Amniotic stem cell (primary cell): ENCODE measurements around the gene PSMA6.
"Not testable (repeated sequence)": the region's sequence is repeated elsewhere in the genome, so short reads cannot be mapped to it uniquely, and the experiment has no call there.

Experiments used
- DNase-seq: peaks from one replicate; lab custom pipeline; 2025; lab: John Stamatoyannopoulos, UW

Gene PSMA6

DNA sequence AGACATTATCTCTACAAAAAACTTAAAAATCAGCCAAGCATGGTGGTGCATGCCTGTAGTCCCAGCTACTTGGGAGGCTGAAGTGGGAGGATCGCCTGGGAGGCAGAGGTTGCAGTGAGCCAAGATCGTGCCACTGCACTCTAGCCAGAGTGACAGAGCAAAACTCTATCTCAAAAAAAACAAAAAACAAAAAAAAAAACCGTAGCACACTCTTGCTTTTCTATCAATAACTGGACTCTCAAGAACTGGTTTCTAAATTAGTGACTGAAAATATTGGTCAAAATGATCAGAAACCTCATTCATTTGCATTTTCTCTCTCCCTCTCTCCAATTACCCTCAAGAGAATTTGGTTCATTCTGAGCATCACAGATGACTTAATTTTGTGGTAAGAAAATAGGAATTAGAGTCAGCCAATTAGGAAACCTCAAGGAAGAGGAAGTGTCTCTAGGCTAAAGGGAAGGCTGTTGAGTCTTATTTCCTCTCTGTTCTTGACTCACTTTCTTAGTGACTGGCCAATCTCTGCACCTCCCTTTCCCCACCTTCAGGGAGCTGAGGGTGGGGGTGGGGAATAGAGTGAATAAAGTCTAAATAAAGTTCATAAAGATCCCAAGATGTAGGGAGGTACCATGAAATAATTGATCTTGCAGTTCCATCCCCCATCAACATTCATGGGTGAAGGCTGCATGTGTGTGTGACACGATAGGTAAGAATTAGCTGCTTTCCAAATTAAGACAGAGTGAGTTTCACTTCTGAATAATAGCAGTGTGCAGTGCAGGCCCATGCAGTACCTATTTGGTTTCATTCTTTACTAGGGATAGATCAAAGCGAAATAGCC lies 6.8 kb upstream of the PSMA6 start:
- no peak for DNase-seq

DNA sequence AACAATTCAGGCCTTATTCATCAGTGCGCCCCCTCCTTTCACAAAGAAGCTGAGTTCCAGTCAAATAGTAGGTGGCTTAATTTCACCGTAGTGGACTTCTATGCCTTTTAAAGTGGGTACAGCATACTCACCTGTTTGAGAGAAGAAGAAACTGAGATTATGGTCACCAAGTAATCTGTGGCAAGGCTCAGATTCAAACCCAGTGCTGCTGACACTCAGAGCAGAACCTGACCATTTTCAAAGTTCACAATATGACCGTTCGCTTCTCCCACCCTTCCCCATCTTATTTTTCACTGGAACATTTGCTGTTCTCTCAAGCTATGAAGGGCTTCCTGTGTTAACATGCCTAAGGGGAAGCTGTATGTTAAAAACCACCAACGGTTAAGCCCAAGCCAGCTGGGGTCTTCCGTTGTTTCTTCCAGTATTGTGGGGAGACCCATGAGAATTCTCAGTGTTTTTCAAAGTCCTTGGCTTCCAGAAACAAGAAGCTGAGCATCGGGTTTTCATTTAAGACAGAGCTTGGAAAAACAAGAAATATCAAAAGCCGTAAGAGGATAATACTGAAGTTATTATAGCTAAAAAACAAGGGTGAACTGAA lies 6.1 kb upstream of the PSMA6 start:
- no peak for DNase-seq

GRCh38 chr14:35286707-35287106 lies 5.5 kb upstream of the PSMA6 start:
- DNase-seq: no peak

GRCh38 chr14:35287431-35288013 lies 4.7 kb upstream of the PSMA6 start:
- DNase-seq: no peak

- DNase-seq: no peak
These were observed 2.6 kb upstream of the PSMA6 start for GRCh38 chr14:35289623-35290022.

DNA sequence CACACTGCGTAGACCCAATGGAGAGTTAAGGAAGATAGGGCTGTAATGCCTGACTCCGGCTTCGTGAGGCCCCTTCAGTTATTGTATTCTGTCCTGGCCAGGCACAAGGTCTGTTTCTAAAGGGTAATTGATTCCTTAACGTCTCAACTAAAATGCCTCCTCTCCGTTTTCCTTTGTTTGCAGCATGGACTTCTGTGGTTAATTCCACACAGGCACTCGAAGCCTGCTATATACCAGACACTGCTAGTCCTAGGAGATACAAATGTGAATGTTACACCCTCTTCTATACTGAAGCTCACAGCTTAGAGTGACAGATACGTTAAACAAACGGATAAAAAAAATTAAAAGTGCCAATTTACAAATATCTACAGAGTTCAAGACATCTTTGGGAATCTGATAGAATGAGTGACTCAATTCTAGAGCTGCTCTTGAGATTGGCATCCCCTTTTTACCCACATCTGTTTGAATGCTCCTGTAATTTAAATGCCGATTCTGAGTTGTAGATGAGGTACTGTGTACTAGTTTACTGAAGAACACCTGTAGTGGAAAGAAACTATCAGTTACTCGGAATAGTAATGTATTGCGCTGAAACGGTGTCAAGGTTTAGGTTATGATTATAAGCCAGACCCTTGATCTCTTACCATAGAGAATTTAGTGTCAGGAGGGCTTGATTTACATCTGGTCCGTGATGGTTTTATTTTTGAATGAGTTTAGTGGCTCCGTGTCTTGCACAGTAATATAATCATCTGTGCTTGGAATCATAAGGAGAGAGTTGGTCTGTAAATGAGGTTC lies 784 bp downstream of the PSMA6 start:
- DNase-seq: no peak

DNA sequence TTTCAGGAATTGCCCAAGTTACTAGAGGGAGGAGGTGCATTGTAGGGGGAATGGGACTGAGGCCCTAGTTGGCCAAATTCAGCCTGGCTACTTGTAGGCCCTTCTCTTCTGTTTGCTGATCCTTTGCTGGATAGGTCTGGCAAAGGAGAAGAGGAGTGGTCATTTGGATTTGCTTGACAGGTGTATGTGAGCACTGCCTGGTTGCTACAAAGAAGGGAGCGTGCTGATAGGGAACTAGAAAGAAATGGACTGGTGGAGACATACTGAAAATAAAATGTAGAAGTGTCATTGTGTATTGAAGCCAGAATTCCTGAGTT lies 3.6 kb downstream of the PSMA6 start:
- DNase-seq: no peak

DNA sequence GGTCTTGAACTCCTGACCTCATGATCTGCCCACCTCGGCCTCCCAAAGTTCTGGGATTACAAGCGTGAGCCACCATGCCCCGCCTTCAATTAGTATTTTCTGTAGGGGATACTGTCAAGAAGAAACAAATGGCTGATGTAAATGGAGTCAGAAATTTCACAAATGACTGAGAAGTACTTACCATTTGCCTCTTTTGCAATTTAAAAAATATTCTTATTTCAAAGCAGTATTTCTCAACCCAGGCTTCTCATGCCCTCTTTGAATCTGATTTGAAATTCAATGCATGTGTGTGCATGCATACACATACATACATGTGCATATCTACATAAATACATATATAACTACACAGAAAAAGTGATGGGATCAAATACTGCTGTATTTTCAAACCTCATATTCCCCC lies 4.4 kb downstream of the PSMA6 start:
- DNase-seq: no peak

DNA sequence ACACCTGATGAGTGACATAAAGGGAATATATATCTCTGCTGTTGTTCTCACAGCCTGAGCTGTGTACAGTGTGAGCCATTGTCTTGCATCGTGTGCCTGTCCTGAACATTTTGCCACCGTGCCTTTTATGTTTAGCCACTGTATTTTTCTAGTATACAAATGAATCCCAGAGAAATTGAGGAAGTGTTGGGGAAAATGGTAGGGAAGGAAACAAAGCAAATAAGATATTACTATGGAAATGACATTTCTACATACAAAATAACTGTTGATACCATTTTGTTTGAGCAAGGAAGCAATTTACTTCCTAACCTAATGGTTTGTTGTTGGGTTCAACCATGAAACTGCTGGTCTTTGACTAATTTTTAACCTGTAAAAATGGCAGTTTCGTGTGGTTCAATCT lies 5.5 kb downstream of the PSMA6 start:
- DNase-seq: no peak

DNA sequence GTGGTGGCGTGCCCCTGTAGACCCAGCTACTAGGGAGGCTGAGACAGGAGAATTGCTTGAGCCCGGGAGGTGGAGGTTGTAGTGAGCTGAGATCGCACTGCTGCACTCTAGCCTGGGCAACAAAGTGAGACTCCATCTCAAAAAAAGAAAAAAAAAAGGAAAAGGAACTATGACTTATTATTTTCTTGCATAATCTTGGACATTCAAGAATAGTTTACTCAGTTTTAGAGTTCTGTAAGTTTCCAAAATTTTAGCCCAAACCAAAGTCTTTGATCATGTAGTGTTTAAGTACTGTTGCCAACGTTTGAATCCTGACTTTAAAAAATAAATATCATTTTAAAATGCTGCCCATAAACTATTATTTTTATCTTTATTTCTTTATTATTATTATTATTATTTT lies 6.2 kb downstream of the PSMA6 start:
- DNase-seq: no peak

GRCh38 chr14:35299708-35300107 lies 7.5 kb downstream of the PSMA6 start:
- no peak for DNase-seq

DNA sequence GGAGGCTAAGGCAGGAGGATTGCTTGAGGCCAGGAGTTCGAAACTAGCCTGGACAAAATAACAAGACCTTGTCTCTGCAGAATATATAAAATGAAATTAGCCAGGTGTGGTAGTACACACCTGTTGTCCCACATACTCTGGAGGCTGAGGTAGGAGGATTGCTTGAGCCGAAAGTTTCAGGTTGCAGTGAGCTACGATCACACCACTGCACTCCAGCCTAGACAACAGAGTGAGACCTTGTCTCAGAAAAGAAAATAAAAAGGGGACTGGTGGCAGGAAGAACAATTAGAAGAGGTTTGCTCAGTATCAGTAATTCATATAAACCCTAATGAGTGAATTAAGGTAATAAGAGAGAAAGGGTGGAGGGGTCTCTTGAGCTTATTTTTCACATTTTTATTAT lies 8.0 kb downstream of the PSMA6 start:
- no peak for DNase-seq

DNA sequence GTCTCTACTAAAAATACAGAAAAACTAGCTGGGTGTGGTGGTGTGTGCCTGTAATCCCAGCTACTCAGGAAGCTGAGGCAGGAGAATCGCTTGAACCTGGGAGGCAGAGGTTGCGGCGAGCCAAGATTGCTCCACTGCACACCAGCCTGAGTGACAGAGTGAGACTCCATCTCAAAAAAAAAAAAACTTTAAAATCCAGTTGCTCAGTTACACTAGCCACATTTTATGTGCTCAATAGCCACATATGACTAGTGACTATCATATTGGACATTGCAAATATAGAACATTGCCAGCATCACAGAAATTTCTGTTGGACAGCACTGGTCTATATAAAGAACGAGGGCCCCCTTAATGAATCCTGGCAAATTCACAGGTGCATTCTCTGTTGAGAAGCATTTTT lies 9.2 kb downstream of the PSMA6 start:
- not testable (repeated sequence) for DNase-seq

DNA sequence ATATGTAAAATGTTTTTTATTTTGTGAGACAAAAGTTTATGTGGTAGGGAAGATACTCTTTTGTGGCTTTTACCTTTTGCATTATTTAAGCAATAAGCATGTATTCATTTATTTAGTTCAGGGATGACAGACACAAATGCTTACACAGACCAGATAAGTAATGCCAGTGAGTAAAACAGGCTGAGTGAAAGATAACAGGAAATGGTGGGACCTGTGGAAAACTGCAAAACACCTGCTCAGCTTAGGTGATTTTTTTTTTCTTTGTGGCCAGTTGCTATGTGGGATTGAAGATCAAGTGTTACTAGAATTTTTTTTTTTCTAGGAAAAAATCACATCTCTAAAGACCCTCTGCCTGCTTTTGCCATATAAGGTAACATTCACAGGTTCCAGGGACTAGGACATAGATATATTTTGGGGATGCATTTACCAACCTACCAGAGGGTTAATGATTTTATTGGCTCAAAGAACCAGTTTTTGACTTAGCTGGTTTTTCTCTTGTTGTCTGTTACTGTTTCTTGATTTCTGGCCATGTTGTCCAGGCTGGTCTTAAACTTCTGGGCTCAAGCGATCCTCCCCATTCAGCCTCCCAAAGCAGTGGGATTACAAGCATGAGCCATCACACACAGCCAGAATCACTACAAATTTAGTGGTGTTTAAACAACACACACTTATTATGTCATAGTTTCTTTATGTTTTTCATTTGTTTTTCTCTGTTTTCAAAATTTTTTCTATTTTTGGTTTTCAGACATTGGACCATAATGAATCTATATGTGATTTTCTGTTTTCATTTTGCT lies 9.8 kb downstream of the PSMA6 start:
- no peak for DNase-seq

- DNase-seq: no peak
These were observed 11.2 kb downstream of the PSMA6 start for GRCh38 chr14:35303149-35303935.

- no peak for DNase-seq
These were observed 12.8 kb downstream of the PSMA6 start for GRCh38 chr14:35304812-35305462.

GRCh38 chr14:35305633-35306032 lies 13.5 kb downstream of the PSMA6 start:
- DNase-seq: no peak

- DNase-seq: no peak
These were observed 13.9 kb downstream of the PSMA6 start for GRCh38 chr14:35306114-35306513.

DNA sequence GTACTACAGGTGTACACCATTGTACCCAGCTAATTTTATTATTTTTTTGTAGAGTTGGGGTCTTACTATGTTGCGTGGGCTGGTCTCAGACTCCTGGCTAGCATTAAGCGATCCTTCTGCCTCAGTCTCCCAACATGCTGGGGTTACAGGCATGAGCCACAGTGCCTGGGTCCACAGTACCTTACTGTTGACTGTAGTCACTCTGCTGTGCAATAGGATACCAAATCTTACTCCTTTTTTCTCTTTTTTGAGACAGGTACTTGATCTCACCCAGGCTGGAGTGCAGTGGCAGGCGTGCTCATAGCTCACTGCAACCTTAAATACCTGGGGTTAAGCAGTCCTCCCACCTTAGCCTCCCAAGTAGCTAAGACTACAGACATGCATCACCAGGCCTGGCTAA lies 25.6 kb downstream of the PSMA6 start:
- no peak for DNase-seq

GRCh38 chr14:35319509-35319908 lies 27.3 kb downstream of the PSMA6 start:
- DNase-seq: no peak

GRCh38 chr14:35320472-35320871 lies 28.3 kb downstream of the PSMA6 start:
- DNase-seq: no peak
